A549 (cell line): Measurements from ENCODE around the gene RFLNA.

Experiments
- BHLHE40 ChIP-seq: IDR thresholded peaks from 2 replicates; pipeline ENCODE4 v1.6.1; 2012; ENCODE audit warnings: low read depth, low read length, inconsistent platforms
- CTCF ChIP-seq: fragments of >200 bp; sonication (Bioruptor Twin); formaldehyde crosslinking; IDR thresholded peaks from 3 replicates; pipeline ENCODE4 v1.5.1; 2016
- EP300 ChIP-seq, 2 experiments: fragments of >200 bp; sonication (Bioruptor Twin); formaldehyde crosslinking; IDR thresholded peaks; 2 replicates in 1 of 2; 3 replicates in 1 of 2; pipeline ENCODE4 v1.6.1; 2016 to 2017
- FOSB ChIP-seq: fragments of 250-450 bp; sonication (Bioruptor Pico); IDR thresholded peaks from 2 replicates; pipeline ENCODE4 v1.5.0; 2020; ENCODE audit warnings: mild to moderate bottlenecking, moderate library complexity
- GATA3 ChIP-seq: IDR thresholded peaks from 2 replicates; pipeline ENCODE4 v1.6.1; 2012; ENCODE audit warnings: borderline replicate concordance
- KDM1A ChIP-seq: fragments of 200-600 bp; sonication (generic); IDR thresholded peaks from 2 replicates; pipeline ENCODE4 v1.6.1; 2016; ENCODE audit warnings: low read depth, mild to moderate bottlenecking
- POLR2A ChIP-seq: IDR thresholded peaks from 2 replicates; pipeline ENCODE4 v1.6.1; 2012; ENCODE audit warnings: mild to moderate bottlenecking, low read length
- SREBF2 ChIP-seq: fragments of 450-650 bp; IDR thresholded peaks from 2 replicates; pipeline ENCODE4 v1.6.1; 2014; ENCODE audit warnings: mild to moderate bottlenecking, moderate library complexity
- TF ChIP-seq, protein P1 (sequence below): IDR thresholded peaks from 2 replicates; pipeline ENCODE4 v1.6.1; 2012
- TF ChIP-seq, protein P2 (sequence below): fragments of 200-600 bp; sonication (generic); IDR thresholded peaks from 2 replicates; pipeline ENCODE4 v1.6.1; 2016; ENCODE audit warnings: antibody characterized with exemption, mild to moderate bottlenecking, moderate library complexity

GRCh38 chr12:124297856-124298255, 3.0 kb downstream of the RFLNA start:
- no peak for TF ChIP-seq FOSB
- TF ChIP-seq GATA3: no peak
- TF ChIP-seq, protein P1, sequence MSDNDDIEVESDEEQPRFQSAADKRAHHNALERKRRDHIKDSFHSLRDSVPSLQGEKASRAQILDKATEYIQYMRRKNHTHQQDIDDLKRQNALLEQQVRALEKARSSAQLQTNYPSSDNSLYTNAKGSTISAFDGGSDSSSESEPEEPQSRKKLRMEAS: no peak
- no peak for TF ChIP-seq CTCF
- TF ChIP-seq POLR2A: no peak
- TF ChIP-seq SREBF2: no peak
- no peak for TF ChIP-seq EP300 (IDR thresholded peaks at IDR 0.05)
- TF ChIP-seq, protein P2, sequence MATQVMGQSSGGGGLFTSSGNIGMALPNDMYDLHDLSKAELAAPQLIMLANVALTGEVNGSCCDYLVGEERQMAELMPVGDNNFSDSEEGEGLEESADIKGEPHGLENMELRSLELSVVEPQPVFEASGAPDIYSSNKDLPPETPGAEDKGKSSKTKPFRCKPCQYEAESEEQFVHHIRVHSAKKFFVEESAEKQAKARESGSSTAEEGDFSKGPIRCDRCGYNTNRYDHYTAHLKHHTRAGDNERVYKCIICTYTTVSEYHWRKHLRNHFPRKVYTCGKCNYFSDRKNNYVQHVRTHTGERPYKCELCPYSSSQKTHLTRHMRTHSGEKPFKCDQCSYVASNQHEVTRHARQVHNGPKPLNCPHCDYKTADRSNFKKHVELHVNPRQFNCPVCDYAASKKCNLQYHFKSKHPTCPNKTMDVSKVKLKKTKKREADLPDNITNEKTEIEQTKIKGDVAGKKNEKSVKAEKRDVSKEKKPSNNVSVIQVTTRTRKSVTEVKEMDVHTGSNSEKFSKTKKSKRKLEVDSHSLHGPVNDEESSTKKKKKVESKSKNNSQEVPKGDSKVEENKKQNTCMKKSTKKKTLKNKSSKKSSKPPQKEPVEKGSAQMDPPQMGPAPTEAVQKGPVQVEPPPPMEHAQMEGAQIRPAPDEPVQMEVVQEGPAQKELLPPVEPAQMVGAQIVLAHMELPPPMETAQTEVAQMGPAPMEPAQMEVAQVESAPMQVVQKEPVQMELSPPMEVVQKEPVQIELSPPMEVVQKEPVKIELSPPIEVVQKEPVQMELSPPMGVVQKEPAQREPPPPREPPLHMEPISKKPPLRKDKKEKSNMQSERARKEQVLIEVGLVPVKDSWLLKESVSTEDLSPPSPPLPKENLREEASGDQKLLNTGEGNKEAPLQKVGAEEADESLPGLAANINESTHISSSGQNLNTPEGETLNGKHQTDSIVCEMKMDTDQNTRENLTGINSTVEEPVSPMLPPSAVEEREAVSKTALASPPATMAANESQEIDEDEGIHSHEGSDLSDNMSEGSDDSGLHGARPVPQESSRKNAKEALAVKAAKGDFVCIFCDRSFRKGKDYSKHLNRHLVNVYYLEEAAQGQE: no peak
- no peak for TF ChIP-seq KDM1A
- TF ChIP-seq BHLHE40: no peak
